HepG2 (cell line): ENCODE results near the gene LLGL1. TPM values are rescaled to one million over a fixed set of nuclear protein-coding genes. Genes with fewer than 3 reads are reported as not detected.
A peak's percentile ranks its signal among the peaks of the same experiment; 100 is the strongest.

Experiments
- ATAC-seq: fragments of 200-7000 bp; cut with Tn5 transposase; 3 replicates; pipeline ENCODE4 v1.9.1; 2020; ENCODE audit warnings: mild to moderate bottlenecking, moderate library complexity
- BruUV-seq: library from RNA; stranded (reverse); fragments of 400-500 nt; replicated peaks from 2 replicates; lab custom pipeline; 2021; lab: Mats Ljungman, UMichigan
- CTCF ChIA-PET: fragments of 300-600 bp; formaldehyde crosslinking; extraction: SDS; loops from one replicate; lab custom pipeline; 2021; ENCODE audit warnings: low total read pairs, inconsistent platforms, low intra/inter-chr PET ratio; lab: Yijun Ruan, JAX
- POLR2A ChIA-PET: fragments of 350-600 bp; sonication (Branson Sonifier 250); formaldehyde crosslinking; loops from one replicate; lab custom pipeline; 2020; ENCODE audit warnings: antibody characterized with exemption, inconsistent platforms; lab: Yijun Ruan, JAX
- DNase-seq: peaks from one replicate; pipeline ENCODE4 v3.0.0-alpha.2; 2015; ENCODE audit warnings: low spot score
- FAIRE-seq: peaks from 3 replicates; lab custom pipeline; 2011; peaks lifted over from hg19 to GRCh38; lab: Jason Lieb, UNC
- H2AFZ ChIP-seq: one replicate; pipeline ENCODE4 v1.6.1; 2011; ENCODE audit warnings: low read length, inconsistent platforms
- H3K27ac ChIP-seq: fragments of 300-600 bp; 3 replicates; pipeline ENCODE4 v1.8.0; 2011; ENCODE audit warnings: mixed run types, mild to moderate bottlenecking, mixed read lengths, low read length, inconsistent platforms; ENCODE audit not compliant: insufficient read depth; ENCODE audit errors: extremely low read length
- H3K27me3 ChIP-seq, 2 experiments: fragments of 200-600 bp in 1 of 2; 2 replicates in 1 of 2; 3 replicates in 1 of 2; pipeline versions ENCODE4 v1.6.0 to v1.8.0; 2011; ENCODE audit warnings: low read length in 2 of 2, mild to moderate bottlenecking in 2 of 2, moderate library complexity in 2 of 2, inconsistent platforms in 1 of 2; ENCODE audit not compliant: insufficient read depth in 2 of 2, control insufficient read depth in 1 of 2
- H3K36me3 ChIP-seq, 2 experiments: fragments of 200-600 bp in 1 of 2; replicated peaks in 1 of 2; 2 replicates in 1 of 2; 3 replicates in 1 of 2; pipeline versions ENCODE4 v1.5.1 to v1.8.0; 2011; ENCODE audit warnings: low read length in 2 of 2, inconsistent platforms in 1 of 2; ENCODE audit not compliant: insufficient read depth in 2 of 2, control insufficient read depth in 1 of 2
- H3K4me1 ChIP-seq: 2 replicates; pipeline ENCODE4 v1.5.1; 2012; ENCODE audit warnings: low read length, inconsistent platforms; ENCODE audit not compliant: insufficient read depth
- H3K4me2 ChIP-seq: 2 replicates; pipeline ENCODE4 v1.6.0; 2011; ENCODE audit warnings: low read depth, low read length, inconsistent platforms
- H3K4me3 ChIP-seq, 3 experiments: fragments of 200-600 bp in 1 of 3; sonication (generic), shearing (Covaris generic) in 1 of 3; replicated peaks in 1 of 3; 2 replicates each; pipeline ENCODE4 v1.5.1; 2011 to 2016; ENCODE audit warnings: low read length in 3 of 3, inconsistent platforms in 2 of 3, low read depth in 2 of 3, mild to moderate bottlenecking in 2 of 3, control low read depth in 1 of 3, mixed read lengths in 1 of 3; ENCODE audit not compliant: insufficient read depth in 1 of 3
- H3K79me2 ChIP-seq: one replicate; pipeline ENCODE4 v1.6.1; 2011; ENCODE audit warnings: low read length, inconsistent platforms; ENCODE audit not compliant: insufficient read depth
- H3K9ac ChIP-seq: 2 replicates; pipeline ENCODE4 v1.6.0; 2011; ENCODE audit warnings: mild to moderate bottlenecking, low read depth, low read length, inconsistent platforms; ENCODE audit not compliant: insufficient read depth
- H3K9me3 ChIP-seq: 2 replicates; pipeline ENCODE4 v1.5.1; 2012; ENCODE audit warnings: mild to moderate bottlenecking, low read length
- H4K20me1 ChIP-seq: 2 replicates; pipeline ENCODE4 v1.6.0; 2011; ENCODE audit warnings: inconsistent platforms, mild to moderate bottlenecking, low read length, moderate library complexity; ENCODE audit not compliant: insufficient read depth
- FOSL1 ChIP-seq: sonication (generic); formaldehyde crosslinking; IDR thresholded peaks from 2 replicates; pipeline ENCODE4 v1.9.0; 2021; ENCODE audit warnings: missing genetic modification reagents, borderline replicate concordance
- HOXA7 ChIP-seq: sonication (generic); formaldehyde crosslinking; IDR thresholded peaks from 2 replicates; pipeline ENCODE4 v1.8.1; 2022; ENCODE audit warnings: mild to moderate bottlenecking, missing genetic modification reagents, moderate library complexity
- JUND ChIP-seq: sonication (generic); formaldehyde crosslinking; IDR thresholded peaks from 2 replicates; pipeline ENCODE4 v1.8.0; 2022; ENCODE audit warnings: mild to moderate bottlenecking, missing genetic modification reagents
- NR2F6 ChIP-seq, 2 experiments: IDR thresholded peaks; 2 replicates each; pipeline ENCODE4 v1.6.1; 2016; ENCODE audit warnings: antibody characterized with exemption in 1 of 2, mild to moderate bottlenecking in 1 of 2
- TOPORS ChIP-seq: sonication (generic); formaldehyde crosslinking; IDR thresholded peaks from 2 replicates; pipeline ENCODE4 v1.8.0; 2023; ENCODE audit warnings: mild to moderate bottlenecking, missing genetic modification reagents
- WGBS: methylation state at CpG from one replicate; pipeline ENCODE4 v1.1.6; 2017; ENCODE audit warnings: low lambda C conversion rate; 5-methylcytosine and 5-hydroxymethylcytosine counted together
- in situ Hi-C: cut with HindIII; loops from 2 replicates; pipeline ENCODE4 v1.10.0; 2017; ENCODE audit warnings: low pct_unique_long_range_greater_than_20kb; ENCODE audit not compliant: extremely low pct_ligation_motif_present
- intact Hi-C: fragments of 100-400 bp; cut with micrococcal nuclease; formaldehyde crosslinking; loops from one replicate; pipeline ENCODE4 v1.10.0; 2022; ENCODE audit not compliant: unreplicated experiment
- polyA plus RNA-seq, 8 experiments: library from polyadenylated mRNA; depleted of rRNA in 3 of 8; stranded (reverse) in 7 of 8; unstranded in 1 of 8; fragments of >200 nt; fragmentation: Illumina TruSeq in 4 of 8; extraction: Trizol in 4 of 8; gene quantifications; 2 replicates each; pipeline versions ENCODE4 v1.2.1 to v1.2.3, GENCODE V29; 2011 to 2016; ENCODE audit warnings: low read depth in 4 of 8, missing spikeins in 1 of 8, mixed read lengths in 1 of 8; ENCODE audit not compliant: insufficient read depth in 1 of 8
- total RNA-seq, 5 experiments: library from RNA; depleted of rRNA; stranded (reverse); fragments of >200 nt; fragmentation: Illumina TruSeq; extraction: Trizol; gene quantifications; 2 replicates each; pipeline ENCODE4 v1.2.3, GENCODE V29; 2016; ENCODE audit warnings: low read depth in 1 of 5
- TF ChIP-seq, protein P1 (sequence below): sonication (generic); formaldehyde crosslinking; IDR thresholded peaks from 2 replicates; pipeline ENCODE4 v1.4.0; 2020; ENCODE audit warnings: mild to moderate bottlenecking, missing genetic modification reagents
- TF ChIP-seq, protein P2 (sequence below): IDR thresholded peaks from 2 replicates; pipeline ENCODE4 v1.6.1; 2016; ENCODE audit warnings: low read depth
- TF ChIP-seq, protein P3 (sequence below): sonication (generic); formaldehyde crosslinking; conservative IDR thresholded peaks from 2 replicates; pipeline ENCODE4 v1.8.0; 2022; ENCODE audit warnings: mild to moderate bottlenecking, moderate library complexity, missing genetic modification reagents
- TF ChIP-seq, protein P4 (sequence below): sonication (generic); formaldehyde crosslinking; IDR thresholded peaks from 2 replicates; pipeline ENCODE4 v1.5.1; 2020; ENCODE audit warnings: mild to moderate bottlenecking, missing genetic modification reagents, moderate library complexity
- TF ChIP-seq, protein P5 (sequence below), 2 experiments: sonication (generic) in 1 of 2; formaldehyde crosslinking in 1 of 2; IDR thresholded peaks; 2 replicates each; pipeline versions ENCODE4 v1.5.1 to v1.6.1; 2011 to 2020; ENCODE audit warnings: borderline replicate concordance in 1 of 2, low read depth in 1 of 2, low read length in 1 of 2, mild to moderate bottlenecking in 1 of 2, missing genetic modification reagents in 1 of 2, moderate library complexity in 1 of 2

Gene LLGL1
- total and polyA plus RNA-seq, 2 of the 13 experiments (the other 11 are each of a cell fraction or from before 2014, with no cell fraction given), result 15.0 to 15.3 TPM

DNA sequence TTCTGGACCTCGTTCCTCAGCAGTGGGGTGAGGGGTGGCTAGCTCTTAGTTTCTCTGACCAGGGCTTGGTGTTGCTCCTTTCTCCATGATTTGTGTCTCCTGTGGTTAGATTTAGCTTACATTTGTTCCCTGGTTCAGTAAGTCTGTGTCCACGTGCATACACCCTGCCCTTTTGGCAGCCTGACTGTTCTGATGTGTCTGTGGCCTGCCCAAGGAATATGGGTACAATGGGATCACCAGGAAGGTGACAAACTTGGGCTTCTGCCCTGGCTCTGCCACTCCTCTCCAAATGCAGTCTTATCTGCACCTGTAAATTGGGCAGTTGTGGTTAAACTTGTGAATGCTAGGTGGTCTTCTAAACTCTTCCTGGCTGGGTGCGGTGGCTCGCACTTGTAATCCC, 24.3 kb upstream of the LLGL1 start (continued):
- TF ChIP-seq, protein P1, sequence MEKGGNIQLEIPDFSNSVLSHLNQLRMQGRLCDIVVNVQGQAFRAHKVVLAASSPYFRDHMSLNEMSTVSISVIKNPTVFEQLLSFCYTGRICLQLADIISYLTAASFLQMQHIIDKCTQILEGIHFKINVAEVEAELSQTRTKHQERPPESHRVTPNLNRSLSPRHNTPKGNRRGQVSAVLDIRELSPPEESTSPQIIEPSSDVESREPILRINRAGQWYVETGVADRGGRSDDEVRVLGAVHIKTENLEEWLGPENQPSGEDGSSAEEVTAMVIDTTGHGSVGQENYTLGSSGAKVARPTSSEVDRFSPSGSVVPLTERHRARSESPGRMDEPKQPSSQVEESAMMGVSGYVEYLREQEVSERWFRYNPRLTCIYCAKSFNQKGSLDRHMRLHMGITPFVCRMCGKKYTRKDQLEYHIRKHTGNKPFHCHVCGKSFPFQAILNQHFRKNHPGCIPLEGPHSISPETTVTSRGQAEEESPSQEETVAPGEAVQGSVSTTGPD (CRISPR knock-in tag), result no peak
- TF ChIP-seq, protein P2, sequence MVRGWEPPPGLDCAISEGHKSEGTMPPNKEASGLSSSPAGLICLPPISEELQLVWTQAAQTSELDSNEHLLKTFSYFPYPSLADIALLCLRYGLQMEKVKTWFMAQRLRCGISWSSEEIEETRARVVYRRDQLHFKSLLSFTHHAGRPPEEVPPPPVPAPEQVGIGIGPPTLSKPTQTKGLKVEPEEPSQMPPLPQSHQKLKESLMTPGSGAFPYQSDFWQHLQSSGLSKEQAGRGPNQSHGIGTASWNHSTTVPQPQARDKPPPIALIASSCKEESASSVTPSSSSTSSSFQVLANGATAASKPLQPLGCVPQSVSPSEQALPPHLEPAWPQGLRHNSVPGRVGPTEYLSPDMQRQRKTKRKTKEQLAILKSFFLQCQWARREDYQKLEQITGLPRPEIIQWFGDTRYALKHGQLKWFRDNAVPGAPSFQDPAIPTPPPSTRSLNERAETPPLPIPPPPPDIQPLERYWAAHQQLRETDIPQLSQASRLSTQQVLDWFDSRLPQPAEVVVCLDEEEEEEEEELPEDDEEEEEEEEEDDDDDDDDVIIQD (CRISPR knock-in tag), result no peak
- TF ChIP-seq, protein P3, sequence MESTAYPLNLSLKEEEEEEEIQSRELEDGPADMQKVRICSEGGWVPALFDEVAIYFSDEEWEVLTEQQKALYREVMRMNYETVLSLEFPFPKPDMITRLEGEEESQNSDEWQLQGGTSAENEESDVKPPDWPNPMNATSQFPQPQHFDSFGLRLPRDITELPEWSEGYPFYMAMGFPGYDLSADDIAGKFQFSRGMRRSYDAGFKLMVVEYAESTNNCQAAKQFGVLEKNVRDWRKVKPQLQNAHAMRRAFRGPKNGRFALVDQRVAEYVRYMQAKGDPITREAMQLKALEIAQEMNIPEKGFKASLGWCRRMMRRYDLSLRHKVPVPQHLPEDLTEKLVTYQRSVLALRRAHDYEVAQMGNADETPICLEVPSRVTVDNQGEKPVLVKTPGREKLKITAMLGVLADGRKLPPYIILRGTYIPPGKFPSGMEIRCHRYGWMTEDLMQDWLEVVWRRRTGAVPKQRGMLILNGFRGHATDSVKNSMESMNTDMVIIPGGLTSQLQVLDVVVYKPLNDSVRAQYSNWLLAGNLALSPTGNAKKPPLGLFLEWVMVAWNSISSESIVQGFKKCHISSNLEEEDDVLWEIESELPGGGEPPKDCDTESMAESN (CRISPR knock-in tag), result no peak

DNA sequence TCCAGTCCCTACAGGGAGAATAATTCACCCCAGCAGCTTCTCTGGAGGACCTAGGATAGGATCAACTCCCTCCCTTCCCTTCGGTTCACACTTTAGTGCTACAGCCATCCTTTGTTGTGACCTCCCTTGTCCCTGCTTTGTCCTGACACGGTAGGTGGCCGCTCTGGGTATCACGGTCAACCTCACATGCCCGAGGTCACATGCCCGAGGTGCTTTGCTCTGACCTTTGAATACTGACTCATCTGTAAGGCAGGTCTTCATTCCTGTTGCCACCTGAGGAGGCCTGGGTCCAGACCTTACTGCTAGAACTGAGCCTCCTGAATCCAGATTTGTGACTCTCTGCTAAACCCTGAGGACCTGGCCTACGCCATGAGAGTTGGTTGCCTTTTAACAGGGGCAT, 22.1 kb upstream of the LLGL1 start:
- peak; percentile 49 for FAIRE-seq
- no peak overlapping the region for H3K27ac ChIP-seq
- TF ChIP-seq FOSL1, result peak; percentile 69; the same call in 1 of the 2 replicates
- TF ChIP-seq JUND (CRISPR knock-in tag), result peak; percentile 55; the same call in 1 of the 2 replicates
- no peak for TF ChIP-seq HOXA7 (CRISPR knock-in tag)
- TF ChIP-seq NR2F6 (IDR thresholded peaks at IDR 0.05), result peak; percentile 67
- TF ChIP-seq NR2F6 (CRISPR knock-in tag; IDR thresholded peaks at IDR 0.05), result peak; percentile 78
- TF ChIP-seq, protein P4, sequence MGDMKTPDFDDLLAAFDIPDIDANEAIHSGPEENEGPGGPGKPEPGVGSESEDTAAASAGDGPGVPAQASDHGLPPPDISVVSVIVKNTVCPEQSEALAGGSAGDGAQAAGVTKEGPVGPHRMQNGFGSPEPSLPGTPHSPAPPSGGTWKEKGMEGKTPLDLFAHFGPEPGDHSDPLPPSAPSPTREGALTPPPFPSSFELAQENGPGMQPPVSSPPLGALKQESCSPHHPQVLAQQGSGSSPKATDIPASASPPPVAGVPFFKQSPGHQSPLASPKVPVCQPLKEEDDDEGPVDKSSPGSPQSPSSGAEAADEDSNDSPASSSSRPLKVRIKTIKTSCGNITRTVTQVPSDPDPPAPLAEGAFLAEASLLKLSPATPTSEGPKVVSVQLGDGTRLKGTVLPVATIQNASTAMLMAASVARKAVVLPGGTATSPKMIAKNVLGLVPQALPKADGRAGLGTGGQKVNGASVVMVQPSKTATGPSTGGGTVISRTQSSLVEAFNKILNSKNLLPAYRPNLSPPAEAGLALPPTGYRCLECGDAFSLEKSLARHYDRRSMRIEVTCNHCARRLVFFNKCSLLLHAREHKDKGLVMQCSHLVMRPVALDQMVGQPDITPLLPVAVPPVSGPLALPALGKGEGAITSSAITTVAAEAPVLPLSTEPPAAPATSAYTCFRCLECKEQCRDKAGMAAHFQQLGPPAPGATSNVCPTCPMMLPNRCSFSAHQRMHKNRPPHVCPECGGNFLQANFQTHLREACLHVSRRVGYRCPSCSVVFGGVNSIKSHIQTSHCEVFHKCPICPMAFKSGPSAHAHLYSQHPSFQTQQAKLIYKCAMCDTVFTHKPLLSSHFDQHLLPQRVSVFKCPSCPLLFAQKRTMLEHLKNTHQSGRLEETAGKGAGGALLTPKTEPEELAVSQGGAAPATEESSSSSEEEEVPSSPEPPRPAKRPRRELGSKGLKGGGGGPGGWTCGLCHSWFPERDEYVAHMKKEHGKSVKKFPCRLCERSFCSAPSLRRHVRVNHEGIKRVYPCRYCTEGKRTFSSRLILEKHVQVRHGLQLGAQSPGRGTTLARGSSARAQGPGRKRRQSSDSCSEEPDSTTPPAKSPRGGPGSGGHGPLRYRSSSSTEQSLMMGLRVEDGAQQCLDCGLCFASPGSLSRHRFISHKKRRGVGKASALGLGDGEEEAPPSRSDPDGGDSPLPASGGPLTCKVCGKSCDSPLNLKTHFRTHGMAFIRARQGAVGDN (CRISPR knock-in tag), result peak; percentile 52; the same call in 1 of the 2 replicates
- TF ChIP-seq TOPORS (CRISPR knock-in tag), result no peak
- TF ChIP-seq, protein P5, sequence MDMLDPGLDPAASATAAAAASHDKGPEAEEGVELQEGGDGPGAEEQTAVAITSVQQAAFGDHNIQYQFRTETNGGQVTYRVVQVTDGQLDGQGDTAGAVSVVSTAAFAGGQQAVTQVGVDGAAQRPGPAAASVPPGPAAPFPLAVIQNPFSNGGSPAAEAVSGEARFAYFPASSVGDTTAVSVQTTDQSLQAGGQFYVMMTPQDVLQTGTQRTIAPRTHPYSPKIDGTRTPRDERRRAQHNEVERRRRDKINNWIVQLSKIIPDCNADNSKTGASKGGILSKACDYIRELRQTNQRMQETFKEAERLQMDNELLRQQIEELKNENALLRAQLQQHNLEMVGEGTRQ (IDR thresholded peaks at IDR 0.05; ENCODE audit: low read depth, low read length), result peak; percentile 54
- TF ChIP-seq, protein P5 (CRISPR knock-in tag; IDR thresholded peaks at IDR 0.05; ENCODE audit: borderline replicate concordance), result no peak

More for the DNA sequence above, 22.1 kb upstream of the LLGL1 start:
- ChIA-PET POLR2A (interaction anchor here (1.0 kb wide), 2 partner anchors 12 to 20 kb away, joined by 3 to 5 read pairs; partner anchors contain the start of gene ALKBH5), CTCF (no interaction called here)
- Histone ChIP-seq H3K36me3 (peaks cover 43 to 86% of the 10 kb centered on the region in 2 experiments), H2AFZ (no peak overlapping the region), H3K4me2 (no peak overlapping the region; the same call in 1 of the 2 replicates), H3K9ac (no peak overlapping the region), H3K9me3 (no peaks in the 10 kb centered on the region), H4K20me1 (peaks cover 52% of the 10 kb centered on the region), H3K4me3 (no peak overlapping the region), H3K79me2 (peaks cover 52% of the 10 kb centered on the region), H3K27me3 (no peaks in the 10 kb centered on the region), H3K4me1 (peaks cover 30% of the 10 kb centered on the region)
- intact Hi-C loops, result no loop called here
- BruUV-seq, result no TSS peak
- ATAC-seq (peak; percentile 83), DNase-seq (peak; percentile 60)
- WGBS, result 36% methylated on average over 6 of the region's 7 CpGs
- in situ Hi-C loops, result no loop called here
